Activated T-helper 17 cell treated with anti-CD3 and anti-CD28 coated beads, Interleukin-2, amount 50 U/mL, for 72 hours (primary cell): ENCODE data around the gene PLD5. TPM values are rescaled to one million over a fixed set of nuclear protein-coding genes. Genes with fewer than 3 reads are reported as not detected.

Experiments
- ATAC-seq: fragments of 150-1000 bp; cut with Tn5 transposase; replicated peaks from 2 replicates; pipeline ENCODE4 v1.10.0; 2021; ENCODE audit warnings: mild to moderate bottlenecking, moderate library complexity
- H3K27ac Mint-ChIP-seq: one replicate; pipeline ENCODE4 v1.8.0; 2022; ENCODE audit warnings: mixed read lengths
- H3K27me3 Mint-ChIP-seq: one replicate; pipeline ENCODE4 v1.8.0; 2022; ENCODE audit warnings: mixed read lengths
- H3K36me3 Mint-ChIP-seq: one replicate; pipeline ENCODE4 v1.8.0; 2022; ENCODE audit warnings: low read depth, mild to moderate bottlenecking, mixed read lengths
- H3K4me1 Mint-ChIP-seq: one replicate; pipeline ENCODE4 v1.8.0; 2022; ENCODE audit warnings: mixed read lengths
- H3K4me3 Mint-ChIP-seq: one replicate; pipeline ENCODE4 v1.8.0; 2022; ENCODE audit warnings: mild to moderate bottlenecking, mixed read lengths
- H3K9me3 Mint-ChIP-seq: one replicate; pipeline ENCODE4 v1.8.0; 2022; ENCODE audit warnings: mixed read lengths
- total RNA-seq, 2 donors: library from RNA; stranded (reverse); gene quantifications; one replicate each; pipeline ENCODE4 v1.2.3, GENCODE V29; 2022

Gene PLD5
- total RNA-seq, result not detected

DNA sequence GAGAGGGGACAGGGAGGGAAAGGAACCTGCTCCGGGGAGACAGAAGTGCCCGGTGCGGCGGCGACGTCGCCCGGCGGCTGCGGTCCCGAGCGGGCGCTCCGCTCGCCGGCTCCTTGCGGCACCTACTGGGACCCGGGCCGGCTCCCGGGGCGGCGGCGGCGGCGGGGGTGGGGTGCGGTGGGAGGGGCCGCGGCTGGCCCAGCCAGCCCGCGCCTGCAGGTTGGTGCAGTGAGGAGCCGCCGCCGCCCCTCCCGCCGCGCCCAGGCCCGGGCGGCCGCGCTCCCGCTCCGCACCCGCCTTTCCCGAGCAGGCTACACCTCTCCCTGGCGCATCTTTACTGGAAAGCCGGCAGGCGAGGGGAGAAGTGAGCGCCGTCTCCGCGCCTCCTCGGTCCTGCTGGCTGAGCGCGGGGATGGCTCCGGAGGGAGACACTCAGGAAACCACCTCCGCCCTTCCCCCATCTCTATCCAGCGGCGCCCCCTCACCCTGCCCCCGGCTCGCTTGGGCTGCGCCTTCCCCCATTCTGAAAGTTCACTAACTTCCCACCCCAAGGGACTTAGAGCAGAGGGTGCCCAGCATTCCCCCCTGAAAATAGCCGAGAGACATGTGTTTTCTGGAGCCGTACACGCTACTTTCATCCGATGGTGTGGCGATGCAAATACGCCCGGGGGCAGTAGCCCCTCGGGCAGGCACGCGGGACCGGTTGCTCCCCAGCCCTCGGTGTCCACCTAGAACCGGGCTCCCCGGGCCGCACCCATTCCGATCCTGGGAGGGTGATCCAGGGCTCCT, at the start of gene PLD5:
Gene PLD5, minus strand, starts transcription at position 127 of the 789 bp plus-strand sequence.
- peak within 1 kb of the TSS; percentile 45 for H3K4me3 Mint-ChIP-seq
- H3K27ac Mint-ChIP-seq, result no peak within 1 kb of the TSS
- H3K4me1 Mint-ChIP-seq, result no peaks in the 10 kb centered on the region
- ATAC-seq, result no peak
- H3K9me3 Mint-ChIP-seq, result no peaks in the 10 kb centered on the region
- H3K27me3 Mint-ChIP-seq, result peaks cover 52% of the 10 kb centered on the region
- peaks cover 6% of the 10 kb centered on the region for H3K36me3 Mint-ChIP-seq

GRCh38 chr1:242569867-242570266, 45.4 kb upstream of the PLD5 start:
- H3K27ac Mint-ChIP-seq, result no peak overlapping the region
- H3K27me3 Mint-ChIP-seq, result peaks cover 4% of the 10 kb centered on the region
- H3K9me3 Mint-ChIP-seq, result no peaks in the 10 kb centered on the region
- ATAC-seq, result no peak
- H3K4me1 Mint-ChIP-seq, result no peaks in the 10 kb centered on the region
- no peak overlapping the region for H3K4me3 Mint-ChIP-seq
- H3K36me3 Mint-ChIP-seq, result no peaks in the 10 kb centered on the region

GRCh38 chr1:242568666-242569065, 44.2 kb upstream of the PLD5 start:
- Mint-ChIP-seq H3K36me3 (no peaks in the 10 kb centered on the region), H3K4me3 (no peak overlapping the region), H3K27ac (no peak overlapping the region), H3K4me1 (no peaks in the 10 kb centered on the region), H3K27me3 (peaks cover 4% of the 10 kb centered on the region), H3K9me3 (no peaks in the 10 kb centered on the region)
- no peak for ATAC-seq

DNA sequence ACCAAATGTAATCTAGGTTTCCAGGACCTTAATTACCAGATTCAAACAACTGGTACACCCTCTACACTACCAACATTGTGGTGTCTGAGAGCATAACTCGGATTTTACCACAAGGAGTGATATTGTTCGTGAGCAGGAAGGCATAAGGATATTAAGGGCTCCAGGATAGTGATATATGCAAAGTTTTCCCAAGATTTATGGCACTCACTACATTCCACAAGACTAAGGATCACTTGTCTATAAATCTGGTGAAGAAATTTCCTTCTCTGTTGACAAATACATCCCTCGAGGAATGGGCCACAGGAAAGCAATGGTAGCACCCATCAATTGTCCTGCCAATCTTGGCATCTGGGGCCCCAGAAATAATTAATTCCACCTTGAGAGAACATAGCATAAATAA, 43.1 kb upstream of the PLD5 start:
- H3K9me3 Mint-ChIP-seq, result no peaks in the 10 kb centered on the region

DNA sequence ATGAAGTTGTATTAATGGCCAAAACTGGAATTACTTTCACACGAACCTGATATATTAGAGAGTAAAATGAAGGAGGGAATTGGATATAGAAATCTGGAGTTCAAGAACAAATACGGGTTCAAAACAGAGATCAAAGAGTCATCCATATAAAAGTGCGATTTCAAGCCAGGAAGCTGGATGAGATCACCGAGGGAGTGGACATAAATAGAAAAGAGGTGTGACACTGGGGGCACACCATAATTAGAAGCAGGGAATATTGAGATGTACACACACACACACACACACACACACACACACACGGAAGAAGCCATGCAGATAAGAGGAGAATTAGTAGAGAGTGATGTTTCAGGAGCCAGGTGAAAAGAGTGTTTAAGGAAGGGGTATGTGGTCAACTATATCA, 32.3 kb upstream of the PLD5 start:
- Mint-ChIP-seq H3K27me3 (peaks cover 19% of the 10 kb centered on the region), H3K4me1 (no peaks in the 10 kb centered on the region), H3K27ac (no peak overlapping the region), H3K4me3 (no peak overlapping the region), H3K36me3 (no peaks in the 10 kb centered on the region), H3K9me3 (no peaks in the 10 kb centered on the region)
- ATAC-seq, result no peak

More for the DNA sequence above, 43.1 kb upstream of the PLD5 start:
- ATAC-seq, result no peak
- Mint-ChIP-seq H3K4me3 (no peak overlapping the region), H3K27ac (no peak overlapping the region), H3K4me1 (no peaks in the 10 kb centered on the region), H3K27me3 (peaks cover 4% of the 10 kb centered on the region), H3K36me3 (no peaks in the 10 kb centered on the region)

GRCh38 chr1:242556276-242556675, 31.8 kb upstream of the PLD5 start:
- Mint-ChIP-seq H3K36me3 (no peaks in the 10 kb centered on the region), H3K4me3 (no peak overlapping the region), H3K27me3 (peaks cover 19% of the 10 kb centered on the region), H3K27ac (no peak overlapping the region), H3K9me3 (no peaks in the 10 kb centered on the region), H3K4me1 (no peaks in the 10 kb centered on the region)
- ATAC-seq, result no peak

DNA sequence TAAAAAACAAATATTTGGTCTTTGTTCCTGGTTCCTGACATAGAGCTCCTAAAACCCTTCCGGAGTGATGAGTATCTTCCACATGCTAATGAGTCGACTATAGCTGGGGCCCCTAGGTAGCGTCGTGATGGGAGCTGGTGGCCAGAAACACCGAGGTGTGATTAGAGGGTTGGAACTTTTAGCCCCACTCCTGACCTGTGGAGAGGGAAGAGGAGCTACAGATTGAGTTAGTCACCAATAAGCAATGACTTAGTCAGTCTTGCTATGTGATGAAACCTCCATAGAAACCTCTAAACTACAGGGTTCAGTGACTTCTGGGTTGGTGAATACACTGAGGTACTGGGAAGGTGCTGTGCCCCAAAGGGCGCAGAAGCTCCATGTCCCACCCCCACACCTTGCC, 30.1 kb upstream of the PLD5 start:
- Mint-ChIP-seq H3K27me3 (peaks cover 19% of the 10 kb centered on the region), H3K4me1 (no peaks in the 10 kb centered on the region), H3K36me3 (no peaks in the 10 kb centered on the region), H3K9me3 (no peaks in the 10 kb centered on the region), H3K27ac (no peak overlapping the region), H3K4me3 (no peak overlapping the region)
- ATAC-seq, result no peak

DNA sequence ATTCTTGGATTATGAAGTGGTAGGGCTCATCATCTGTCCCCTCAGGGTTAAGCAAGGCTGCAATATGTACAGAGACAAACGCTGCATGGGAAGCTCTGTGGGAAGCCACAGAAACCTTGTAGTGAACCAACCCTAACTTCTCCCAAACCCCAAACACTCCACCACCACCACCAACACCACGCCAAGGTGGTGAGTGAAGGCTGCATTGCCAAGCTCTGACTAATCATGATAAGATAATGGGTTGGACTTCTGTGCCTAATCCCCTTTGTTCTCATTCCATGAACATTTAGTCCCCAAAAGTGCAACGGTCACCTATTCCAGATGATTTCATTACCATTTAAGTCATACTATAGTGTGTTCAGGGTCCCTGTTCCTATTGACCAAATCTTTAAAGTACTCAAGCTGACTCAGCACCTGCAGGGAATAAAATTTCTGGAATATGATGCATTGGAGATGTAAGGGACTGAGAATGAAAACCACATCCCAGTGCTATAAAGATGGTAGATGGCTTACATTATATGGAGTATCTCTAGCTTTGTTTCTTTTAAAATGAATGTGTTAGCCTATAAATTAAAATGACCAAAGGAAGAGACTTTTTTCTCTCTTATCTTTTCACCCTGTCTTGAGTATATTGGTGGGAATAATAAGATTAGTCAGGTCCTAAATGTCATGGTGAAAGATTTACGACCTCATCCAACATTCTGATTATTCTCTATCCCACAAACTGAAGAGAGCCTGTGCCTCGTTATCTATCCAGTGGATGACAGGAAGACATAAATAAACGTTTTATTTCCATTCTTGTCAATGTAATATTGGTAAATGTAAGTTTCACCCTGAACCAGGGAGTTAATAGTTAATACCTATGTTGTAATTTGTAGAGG, 22.6 kb upstream of the PLD5 start:
- Mint-ChIP-seq H3K36me3 (no peaks in the 10 kb centered on the region), H3K27ac (no peak overlapping the region), H3K4me3 (no peak overlapping the region), H3K9me3 (no peaks in the 10 kb centered on the region), H3K4me1 (no peaks in the 10 kb centered on the region), H3K27me3 (no peaks in the 10 kb centered on the region)
- no peak for ATAC-seq

DNA sequence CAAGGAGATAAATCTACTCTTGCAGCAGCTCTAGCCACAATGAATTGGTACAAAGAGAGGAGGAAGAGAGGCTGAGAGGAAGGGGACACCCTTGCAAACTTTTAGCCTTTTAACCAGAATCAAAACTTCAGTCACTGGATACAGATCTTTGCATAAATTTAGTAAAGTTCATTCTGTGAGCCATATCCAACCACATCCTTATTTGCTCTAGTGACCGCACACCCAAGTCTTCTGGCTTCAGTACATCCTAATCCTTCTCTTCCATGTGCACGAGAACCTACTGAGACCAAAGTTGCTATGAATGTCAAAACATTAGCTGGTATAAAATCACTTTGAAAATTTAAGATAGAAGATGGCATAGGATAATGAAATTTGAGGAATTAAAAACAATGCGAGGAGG, 21.9 kb upstream of the PLD5 start:
- Mint-ChIP-seq H3K27ac (no peak overlapping the region), H3K27me3 (no peaks in the 10 kb centered on the region), H3K4me1 (no peaks in the 10 kb centered on the region), H3K36me3 (no peaks in the 10 kb centered on the region), H3K9me3 (no peaks in the 10 kb centered on the region), H3K4me3 (no peak overlapping the region)
- ATAC-seq, result no peak

DNA sequence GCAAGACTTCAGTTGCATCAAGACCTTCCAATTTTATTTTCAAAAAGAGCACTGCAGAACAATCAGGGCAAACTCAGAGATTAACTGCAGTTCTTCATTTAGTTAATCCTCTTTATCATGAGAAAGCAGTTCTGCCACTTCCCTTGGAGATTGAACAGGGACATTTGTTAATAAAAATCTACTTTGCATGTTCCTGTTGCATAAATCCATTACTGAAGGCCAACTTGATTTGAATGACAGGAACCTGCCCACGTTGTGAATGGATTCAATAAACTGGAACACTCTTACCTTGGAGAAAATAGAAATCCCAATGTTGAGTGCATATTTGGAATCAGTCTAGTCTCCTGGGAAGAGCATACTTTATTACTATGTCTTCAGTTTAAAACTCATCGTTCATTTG, 19.6 kb upstream of the PLD5 start:
- no peaks in the 10 kb centered on the region for H3K27me3 Mint-ChIP-seq
- ATAC-seq, result no peak
- H3K9me3 Mint-ChIP-seq, result no peaks in the 10 kb centered on the region
- no peak overlapping the region for H3K27ac Mint-ChIP-seq
- no peak overlapping the region for H3K4me3 Mint-ChIP-seq
- no peaks in the 10 kb centered on the region for H3K36me3 Mint-ChIP-seq
- no peaks in the 10 kb centered on the region for H3K4me1 Mint-ChIP-seq

GRCh38 chr1:242542271-242542670, 17.8 kb upstream of the PLD5 start:
- H3K9me3 Mint-ChIP-seq, result no peaks in the 10 kb centered on the region
- no peak for ATAC-seq
- H3K36me3 Mint-ChIP-seq, result no peaks in the 10 kb centered on the region
- H3K27ac Mint-ChIP-seq, result no peak overlapping the region
- H3K4me1 Mint-ChIP-seq, result no peaks in the 10 kb centered on the region
- no peak overlapping the region for H3K4me3 Mint-ChIP-seq
- H3K27me3 Mint-ChIP-seq, result no peaks in the 10 kb centered on the region

GRCh38 chr1:242535986-242536385, 11.5 kb upstream of the PLD5 start:
- no peak overlapping the region for H3K4me3 Mint-ChIP-seq
- no peaks in the 10 kb centered on the region for H3K36me3 Mint-ChIP-seq
- H3K27ac Mint-ChIP-seq, result no peak overlapping the region
- no peaks in the 10 kb centered on the region for H3K4me1 Mint-ChIP-seq
- no peaks in the 10 kb centered on the region for H3K9me3 Mint-ChIP-seq
- peaks cover 18% of the 10 kb centered on the region for H3K27me3 Mint-ChIP-seq
- ATAC-seq, result no peak

DNA sequence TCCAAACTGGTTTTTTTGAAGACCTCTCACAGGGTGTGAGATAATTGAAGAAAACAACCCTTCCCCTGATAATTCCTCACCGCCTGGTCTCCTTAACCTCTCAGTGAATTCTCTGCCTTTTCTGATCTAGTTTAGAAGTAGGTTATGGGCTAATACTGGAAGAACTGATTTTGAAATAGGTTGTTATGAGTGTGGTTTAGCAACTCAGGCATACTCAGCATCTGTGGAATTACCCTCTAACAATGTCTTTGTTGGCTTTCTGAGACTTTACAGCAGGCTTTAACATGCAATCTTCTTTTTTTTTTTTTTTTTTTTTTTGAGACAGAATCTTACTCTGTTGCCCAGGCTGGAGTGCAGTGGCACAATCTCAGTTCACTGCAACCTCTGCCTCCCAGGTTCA, 10.3 kb upstream of the PLD5 start:
- ATAC-seq, result no peak
- no peak overlapping the region for H3K27ac Mint-ChIP-seq
- H3K27me3 Mint-ChIP-seq, result peaks cover 21% of the 10 kb centered on the region

DNA sequence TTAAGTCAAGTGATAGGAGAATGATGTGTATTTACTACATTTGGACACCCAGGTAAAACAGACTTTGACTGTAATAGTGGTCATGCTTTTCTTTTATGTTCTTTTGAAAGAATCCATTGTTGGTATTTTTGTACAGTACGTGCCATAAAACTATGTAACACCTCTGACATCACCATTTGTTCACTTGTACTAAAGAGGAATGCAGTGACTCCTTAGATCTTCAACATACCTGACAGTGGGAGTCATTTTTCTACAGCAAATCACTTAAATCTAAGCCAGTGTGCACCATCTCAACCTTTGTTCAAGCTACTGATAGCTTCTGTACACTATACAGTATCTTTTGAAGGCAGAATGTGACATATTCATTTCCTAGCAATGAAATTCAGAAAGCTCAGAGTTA, 6.3 kb upstream of the PLD5 start:
- peaks cover 33% of the 10 kb centered on the region for H3K27me3 Mint-ChIP-seq

More for the DNA sequence above, 10.3 kb upstream of the PLD5 start:
- no peaks in the 10 kb centered on the region for H3K36me3 Mint-ChIP-seq
- no peaks in the 10 kb centered on the region for H3K9me3 Mint-ChIP-seq
- no peaks in the 10 kb centered on the region for H3K4me1 Mint-ChIP-seq
- H3K4me3 Mint-ChIP-seq, result no peak overlapping the region

GRCh38 chr1:242525769-242526168, 1.3 kb upstream of the PLD5 start:
- Mint-ChIP-seq H3K9me3 (no peaks in the 10 kb centered on the region), H3K36me3 (peaks cover 6% of the 10 kb centered on the region), H3K4me3 (peak overlapping the region; percentile 45), H3K27ac (no peak overlapping the region), H3K4me1 (no peaks in the 10 kb centered on the region), H3K27me3 (peaks cover 45% of the 10 kb centered on the region)
- no peak for ATAC-seq

More for the DNA sequence above, 6.3 kb upstream of the PLD5 start:
- Mint-ChIP-seq H3K4me3 (no peak overlapping the region), H3K9me3 (no peaks in the 10 kb centered on the region), H3K4me1 (no peaks in the 10 kb centered on the region), H3K36me3 (no peaks in the 10 kb centered on the region), H3K27ac (no peak overlapping the region)
- no peak for ATAC-seq
